Stimulated activated CD8-positive, alpha-beta memory T cell treated with anti-CD3 and anti-CD28 coated beads, Interleukin-7, amount 100 ng/mL, for 1 hour (primary cell): ENCODE measurements around the gene NXT1.
"Not testable (repeated sequence)": the region's sequence is repeated elsewhere in the genome, so short reads cannot be mapped to it uniquely, and the experiment has no call there.

Experiments used
- DNase-seq, 2 donors: peaks; one replicate each; pipeline ENCODE4 v3.0.0-alpha.2; 2020; ENCODE audit warnings: low read depth in 2 of 2

Gene NXT1

GRCh38 chr20:23331450-23332350 is 18.9 kb upstream of the NXT1 start:
- no peak for DNase-seq

- no peak for DNase-seq
These were observed 18.1 kb upstream of the NXT1 start for GRCh38 chr20:23332467-23332866.

GRCh38 chr20:23334111-23334510 is 16.5 kb upstream of the NXT1 start:
- no peak for DNase-seq

- no peak for DNase-seq
These were observed 15.1 kb upstream of the NXT1 start for GRCh38 chr20:23335521-23335920.

- DNase-seq, result no peak
These were observed 14.1 kb upstream of the NXT1 start for GRCh38 chr20:23336476-23336875.

- DNase-seq, result no peak
These were observed 13.3 kb upstream of the NXT1 start for GRCh38 chr20:23337312-23337711.

- no peak for DNase-seq
These were observed 10.6 kb upstream of the NXT1 start for GRCh38 chr20:23339986-23340385.

- no peak for DNase-seq
These were observed 10.1 kb upstream of the NXT1 start for GRCh38 chr20:23340524-23340923.

- DNase-seq, result no peak
These were observed 9.5 kb upstream of the NXT1 start for GRCh38 chr20:23341073-23341472.

GRCh38 chr20:23343590-23343989 is 7.0 kb upstream of the NXT1 start:
- no peak for DNase-seq

GRCh38 chr20:23344336-23344735 is 6.3 kb upstream of the NXT1 start:
- no peak for DNase-seq

GRCh38 chr20:23346002-23346401 is 4.6 kb upstream of the NXT1 start:
- no peak for DNase-seq

GRCh38 chr20:23347791-23348190 is 2.8 kb upstream of the NXT1 start:
- DNase-seq, result no peak

GRCh38 chr20:23348510-23348909 is 2.1 kb upstream of the NXT1 start:
- not testable (repeated sequence) for DNase-seq

GRCh38 chr20:23349338-23350195 is 1.0 kb upstream of the NXT1 start:
- peak; percentile 47 to 64 for DNase-seq

GRCh38 chr20:23350904-23351838 is 580 bp downstream of the NXT1 start:
- DNase-seq, result peak in 1 of 2 donors; percentile 21

- DNase-seq, result no peak
These were observed 5.6 kb downstream of the NXT1 start for GRCh38 chr20:23356203-23356602.

GRCh38 chr20:23357767-23358562 is 7.4 kb downstream of the NXT1 start:
- peak; percentile 100 for DNase-seq

GRCh38 chr20:23358563-23358906 is 7.9 kb downstream of the NXT1 start:
- DNase-seq, result no peak

GRCh38 chr20:23358923-23359593 is 8.5 kb downstream of the NXT1 start:
- no peak for DNase-seq
